HEK293 (cell line): ENCODE measurements around the gene PHF23.

Source experiments
- BCL11B ChIP-seq: fragments of 450-650 bp; formaldehyde crosslinking; IDR thresholded peaks from 2 replicates; pipeline ENCODE4 v1.5.1; 2016; ENCODE audit warnings: low read depth, missing biosample characterization, missing genetic modification characterization
- GLI4 ChIP-seq: fragments of 450-650 bp; formaldehyde crosslinking; IDR thresholded peaks from 2 replicates; pipeline ENCODE4 v1.5.1; 2016; ENCODE audit warnings: missing biosample characterization, missing genetic modification characterization
- MYNN ChIP-seq: fragments of 450-650 bp; formaldehyde crosslinking; IDR thresholded peaks from 2 replicates; pipeline ENCODE4 v1.5.1; 2016; ENCODE audit warnings: missing biosample characterization, missing genetic modification characterization, borderline replicate concordance
- SALL2 ChIP-seq: fragments of 450-650 bp; formaldehyde crosslinking; IDR thresholded peaks from 2 replicates; pipeline ENCODE4 v1.5.0; 2017; ENCODE audit warnings: missing biosample characterization, mild to moderate bottlenecking, missing genetic modification characterization, borderline replicate concordance
- SCRT1 ChIP-seq: fragments of 450-650 bp; formaldehyde crosslinking; IDR thresholded peaks from 2 replicates; pipeline ENCODE4 v1.5.1; 2016; ENCODE audit warnings: missing biosample characterization, missing genetic modification characterization, borderline replicate concordance
- SCRT2 ChIP-seq: fragments of 450-650 bp; formaldehyde crosslinking; IDR thresholded peaks from 2 replicates; pipeline ENCODE4 v1.5.1; 2016; ENCODE audit warnings: missing biosample characterization, missing genetic modification characterization
- YY1 ChIP-seq: fragments of 450-650 bp; formaldehyde crosslinking; IDR thresholded peaks from 2 replicates; pipeline ENCODE4 v1.5.1; 2018; ENCODE audit warnings: missing biosample characterization, missing genetic modification characterization
- ZBTB21 ChIP-seq: fragments of 450-650 bp; formaldehyde crosslinking; IDR thresholded peaks from 2 replicates; pipeline ENCODE4 v1.5.1; 2017; ENCODE audit warnings: missing biosample characterization, missing genetic modification characterization
- ZFP37 ChIP-seq: fragments of 450-650 bp; formaldehyde crosslinking; IDR thresholded peaks from 2 replicates; pipeline ENCODE4 v1.5.1; 2016; ENCODE audit warnings: missing biosample characterization, missing genetic modification characterization
- ZFP41 ChIP-seq: fragments of 450-650 bp; formaldehyde crosslinking; IDR thresholded peaks from 2 replicates; pipeline ENCODE4 v1.5.1; 2016; ENCODE audit warnings: missing biosample characterization, missing genetic modification characterization, borderline replicate concordance
- ZIC2 ChIP-seq: fragments of 450-650 bp; formaldehyde crosslinking; IDR thresholded peaks from 2 replicates; pipeline ENCODE4 v1.5.1; 2016; ENCODE audit warnings: missing biosample characterization, missing genetic modification characterization
- ZNF10 ChIP-seq: fragments of 450-650 bp; formaldehyde crosslinking; IDR thresholded peaks from 2 replicates; pipeline ENCODE4 v1.5.1; 2017; ENCODE audit warnings: missing biosample characterization, missing genetic modification characterization
- ZNF133 ChIP-seq: fragments of 450-650 bp; formaldehyde crosslinking; IDR thresholded peaks from 2 replicates; pipeline ENCODE4 v1.5.1; 2016; ENCODE audit warnings: missing biosample characterization, missing genetic modification characterization
- ZNF146 ChIP-seq: fragments of 450-650 bp; formaldehyde crosslinking; IDR thresholded peaks from 2 replicates; pipeline ENCODE4 v1.5.1; 2016; ENCODE audit warnings: missing biosample characterization, missing genetic modification characterization
- ZNF175 ChIP-seq: fragments of 450-650 bp; formaldehyde crosslinking; IDR thresholded peaks from 2 replicates; pipeline ENCODE4 v1.5.1; 2016; ENCODE audit warnings: missing biosample characterization, missing genetic modification characterization
- ZNF239 ChIP-seq: fragments of 450-650 bp; formaldehyde crosslinking; IDR thresholded peaks from 2 replicates; pipeline ENCODE4 v1.5.1; 2016; ENCODE audit warnings: missing biosample characterization, missing genetic modification characterization
- ZNF335 ChIP-seq: fragments of 450-650 bp; formaldehyde crosslinking; conservative IDR thresholded peaks from 2 replicates; pipeline ENCODE4 v1.5.1; 2016; ENCODE audit warnings: missing biosample characterization, missing genetic modification characterization
- ZNF48 ChIP-seq: fragments of 450-650 bp; formaldehyde crosslinking; IDR thresholded peaks from 2 replicates; pipeline ENCODE4 v1.5.1; 2016; ENCODE audit warnings: missing biosample characterization, missing genetic modification characterization
- ZNF514 ChIP-seq: fragments of 450-650 bp; formaldehyde crosslinking; IDR thresholded peaks from 2 replicates; pipeline ENCODE4 v1.5.1; 2016; ENCODE audit warnings: missing biosample characterization, missing genetic modification characterization
- ZNF560 ChIP-seq: fragments of 450-650 bp; formaldehyde crosslinking; IDR thresholded peaks from 2 replicates; pipeline ENCODE4 v1.5.1; 2017; ENCODE audit warnings: missing biosample characterization, missing genetic modification characterization, borderline replicate concordance
- ZNF654 ChIP-seq: fragments of 450-650 bp; formaldehyde crosslinking; IDR thresholded peaks from 2 replicates; pipeline ENCODE4 v1.5.1; 2016; ENCODE audit warnings: low read depth, missing biosample characterization, missing genetic modification characterization
- ZNF658 ChIP-seq: fragments of 450-650 bp; formaldehyde crosslinking; IDR thresholded peaks from 2 replicates; pipeline ENCODE4; 2016; ENCODE audit warnings: missing biosample characterization, missing genetic modification characterization
- ZNF747 ChIP-seq: fragments of 450-650 bp; formaldehyde crosslinking; IDR thresholded peaks from 2 replicates; pipeline ENCODE4 v1.5.1; 2016; ENCODE audit warnings: missing biosample characterization, missing genetic modification characterization
- TF ChIP-seq, protein P1 (sequence below): fragments of 450-650 bp; formaldehyde crosslinking; IDR thresholded peaks from 2 replicates; pipeline ENCODE4 v1.5.1; 2016; ENCODE audit warnings: missing biosample characterization, missing genetic modification characterization
- TF ChIP-seq, protein P2 (sequence below): fragments of 450-650 bp; formaldehyde crosslinking; IDR thresholded peaks from 2 replicates; pipeline ENCODE4 v1.5.1; 2016; ENCODE audit warnings: missing biosample characterization, missing genetic modification characterization
- TF ChIP-seq, protein P3 (sequence below): fragments of 450-650 bp; IDR thresholded peaks from 2 replicates; pipeline ENCODE4 v1.5.1; 2018; ENCODE audit warnings: missing biosample characterization, missing genetic modification characterization
- TF ChIP-seq, protein P4 (sequence below): fragments of 450-650 bp; formaldehyde crosslinking; conservative IDR thresholded peaks from 2 replicates; pipeline ENCODE4 v1.5.1; 2016; ENCODE audit warnings: low read depth, missing biosample characterization, missing genetic modification characterization
- TF ChIP-seq, protein P5 (sequence below): fragments of 450-650 bp; formaldehyde crosslinking; IDR thresholded peaks from 2 replicates; pipeline ENCODE4 v1.5.1; 2017; ENCODE audit warnings: missing biosample characterization, missing genetic modification characterization

PHF23 gene

DNA sequence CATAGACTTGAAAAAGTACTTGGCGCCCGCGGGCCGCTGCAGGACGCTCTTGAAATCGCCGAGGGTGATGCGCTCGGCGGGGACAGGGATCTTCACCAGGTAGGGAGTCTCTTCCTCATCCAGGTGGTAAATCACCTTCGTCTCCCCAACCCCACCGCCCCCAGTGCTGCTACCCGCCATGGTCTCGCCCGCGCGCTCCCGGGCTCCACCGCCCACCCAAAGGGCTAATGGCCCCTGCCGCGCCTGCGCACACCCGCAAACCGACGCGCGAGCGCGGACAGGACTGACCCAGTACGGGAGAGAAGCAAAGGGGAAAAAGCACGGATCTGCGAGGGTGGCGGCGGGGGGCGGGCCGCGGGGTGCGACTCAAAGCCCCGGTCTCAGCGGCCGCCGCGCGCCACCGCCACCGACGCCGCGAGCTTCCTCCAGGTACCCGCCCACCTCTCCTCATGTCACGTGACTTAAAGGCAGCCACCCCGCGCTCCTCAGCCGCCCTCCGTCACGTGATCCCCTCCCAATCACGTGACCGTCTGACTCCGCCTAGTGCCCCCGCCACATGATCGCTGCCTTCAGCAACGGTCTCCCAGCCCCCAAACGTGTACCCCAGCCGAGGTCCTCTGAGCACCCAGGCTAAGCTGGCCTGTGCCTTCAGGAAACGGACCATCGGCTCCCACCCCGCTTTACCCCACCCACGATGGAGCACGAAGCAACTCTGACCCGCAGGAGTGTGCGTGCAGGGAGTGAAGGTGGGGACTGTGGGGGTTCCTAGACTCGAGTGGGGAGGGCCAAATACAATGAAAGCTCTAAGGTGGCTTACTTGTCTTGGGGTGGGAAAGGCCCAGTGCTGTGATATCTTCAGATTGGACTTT lies 4.9 kb downstream of the PHF23 start, which contains the start of gene DVL2 (continued):
- TF ChIP-seq, protein P1, sequence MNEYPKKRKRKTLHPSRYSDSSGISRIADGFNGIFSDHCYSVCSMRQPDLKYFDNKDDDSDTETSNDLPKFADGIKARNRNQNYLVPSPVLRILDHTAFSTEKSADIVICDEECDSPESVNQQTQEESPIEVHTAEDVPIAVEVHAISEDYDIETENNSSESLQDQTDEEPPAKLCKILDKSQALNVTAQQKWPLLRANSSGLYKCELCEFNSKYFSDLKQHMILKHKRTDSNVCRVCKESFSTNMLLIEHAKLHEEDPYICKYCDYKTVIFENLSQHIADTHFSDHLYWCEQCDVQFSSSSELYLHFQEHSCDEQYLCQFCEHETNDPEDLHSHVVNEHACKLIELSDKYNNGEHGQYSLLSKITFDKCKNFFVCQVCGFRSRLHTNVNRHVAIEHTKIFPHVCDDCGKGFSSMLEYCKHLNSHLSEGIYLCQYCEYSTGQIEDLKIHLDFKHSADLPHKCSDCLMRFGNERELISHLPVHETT (tag by site-specific recombination), result peak; percentile 67
- TF ChIP-seq SALL2 (tag by site-specific recombination) (no peak), ZIC2 (tag by site-specific recombination) (peak; percentile 48; the same call in 1 of the 2 replicates), ZNF654 (tag by site-specific recombination) (no peak), ZNF560 (tag by site-specific recombination) (no peak), ZFP37 (peak; percentile 72; the same call in 1 of the 2 replicates), ZNF48 (tag by site-specific recombination) (no peak), ZNF747 (tag by site-specific recombination) (no peak), ZNF514 (tag by site-specific recombination) (no peak), SCRT1 (tag by site-specific recombination) (no peak), ZBTB21 (peak; percentile 69), ZFP41 (tag by site-specific recombination) (no peak), ZNF175 (peak; percentile 99; the same call in 1 of the 2 replicates), SCRT2 (tag by site-specific recombination) (0 out of 2 replicates have a peak, but pooled peaks have one; percentile 48), ZNF146 (tag by site-specific recombination) (peak; percentile 79), ZNF10 (tag by site-specific recombination) (peak; percentile 38; the same call in 1 of the 2 replicates), YY1 (peak; percentile 79), ZNF133 (tag by site-specific recombination) (no peak), BCL11B (tag by site-specific recombination) (no peak), MYNN (peak; percentile 68; the same call in 1 of the 2 replicates), GLI4 (tag by site-specific recombination) (no peak), ZNF658 (tag by site-specific recombination) (peak; percentile 92; the same call in 1 of the 2 replicates), ZNF239 (tag by site-specific recombination) (0 out of 2 replicates have a peak, but pooled peaks have one; percentile 61), ZNF335 (tag by site-specific recombination) (peak; percentile 91)
- TF ChIP-seq, protein P2, sequence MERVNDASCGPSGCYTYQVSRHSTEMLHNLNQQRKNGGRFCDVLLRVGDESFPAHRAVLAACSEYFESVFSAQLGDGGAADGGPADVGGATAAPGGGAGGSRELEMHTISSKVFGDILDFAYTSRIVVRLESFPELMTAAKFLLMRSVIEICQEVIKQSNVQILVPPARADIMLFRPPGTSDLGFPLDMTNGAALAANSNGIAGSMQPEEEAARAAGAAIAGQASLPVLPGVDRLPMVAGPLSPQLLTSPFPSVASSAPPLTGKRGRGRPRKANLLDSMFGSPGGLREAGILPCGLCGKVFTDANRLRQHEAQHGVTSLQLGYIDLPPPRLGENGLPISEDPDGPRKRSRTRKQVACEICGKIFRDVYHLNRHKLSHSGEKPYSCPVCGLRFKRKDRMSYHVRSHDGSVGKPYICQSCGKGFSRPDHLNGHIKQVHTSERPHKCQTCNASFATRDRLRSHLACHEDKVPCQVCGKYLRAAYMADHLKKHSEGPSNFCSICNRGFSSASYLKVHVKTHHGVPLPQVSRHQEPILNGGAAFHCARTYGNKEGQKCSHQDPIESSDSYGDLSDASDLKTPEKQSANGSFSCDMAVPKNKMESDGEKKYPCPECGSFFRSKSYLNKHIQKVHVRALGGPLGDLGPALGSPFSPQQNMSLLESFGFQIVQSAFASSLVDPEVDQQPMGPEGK (tag by site-specific recombination), result peak; percentile 90
- TF ChIP-seq, protein P3, sequence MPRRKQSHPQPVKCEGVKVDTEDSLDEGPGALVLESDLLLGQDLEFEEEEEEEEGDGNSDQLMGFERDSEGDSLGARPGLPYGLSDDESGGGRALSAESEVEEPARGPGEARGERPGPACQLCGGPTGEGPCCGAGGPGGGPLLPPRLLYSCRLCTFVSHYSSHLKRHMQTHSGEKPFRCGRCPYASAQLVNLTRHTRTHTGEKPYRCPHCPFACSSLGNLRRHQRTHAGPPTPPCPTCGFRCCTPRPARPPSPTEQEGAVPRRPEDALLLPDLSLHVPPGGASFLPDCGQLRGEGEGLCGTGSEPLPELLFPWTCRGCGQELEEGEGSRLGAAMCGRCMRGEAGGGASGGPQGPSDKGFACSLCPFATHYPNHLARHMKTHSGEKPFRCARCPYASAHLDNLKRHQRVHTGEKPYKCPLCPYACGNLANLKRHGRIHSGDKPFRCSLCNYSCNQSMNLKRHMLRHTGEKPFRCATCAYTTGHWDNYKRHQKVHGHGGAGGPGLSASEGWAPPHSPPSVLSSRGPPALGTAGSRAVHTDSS, result no peak
- TF ChIP-seq, protein P4, sequence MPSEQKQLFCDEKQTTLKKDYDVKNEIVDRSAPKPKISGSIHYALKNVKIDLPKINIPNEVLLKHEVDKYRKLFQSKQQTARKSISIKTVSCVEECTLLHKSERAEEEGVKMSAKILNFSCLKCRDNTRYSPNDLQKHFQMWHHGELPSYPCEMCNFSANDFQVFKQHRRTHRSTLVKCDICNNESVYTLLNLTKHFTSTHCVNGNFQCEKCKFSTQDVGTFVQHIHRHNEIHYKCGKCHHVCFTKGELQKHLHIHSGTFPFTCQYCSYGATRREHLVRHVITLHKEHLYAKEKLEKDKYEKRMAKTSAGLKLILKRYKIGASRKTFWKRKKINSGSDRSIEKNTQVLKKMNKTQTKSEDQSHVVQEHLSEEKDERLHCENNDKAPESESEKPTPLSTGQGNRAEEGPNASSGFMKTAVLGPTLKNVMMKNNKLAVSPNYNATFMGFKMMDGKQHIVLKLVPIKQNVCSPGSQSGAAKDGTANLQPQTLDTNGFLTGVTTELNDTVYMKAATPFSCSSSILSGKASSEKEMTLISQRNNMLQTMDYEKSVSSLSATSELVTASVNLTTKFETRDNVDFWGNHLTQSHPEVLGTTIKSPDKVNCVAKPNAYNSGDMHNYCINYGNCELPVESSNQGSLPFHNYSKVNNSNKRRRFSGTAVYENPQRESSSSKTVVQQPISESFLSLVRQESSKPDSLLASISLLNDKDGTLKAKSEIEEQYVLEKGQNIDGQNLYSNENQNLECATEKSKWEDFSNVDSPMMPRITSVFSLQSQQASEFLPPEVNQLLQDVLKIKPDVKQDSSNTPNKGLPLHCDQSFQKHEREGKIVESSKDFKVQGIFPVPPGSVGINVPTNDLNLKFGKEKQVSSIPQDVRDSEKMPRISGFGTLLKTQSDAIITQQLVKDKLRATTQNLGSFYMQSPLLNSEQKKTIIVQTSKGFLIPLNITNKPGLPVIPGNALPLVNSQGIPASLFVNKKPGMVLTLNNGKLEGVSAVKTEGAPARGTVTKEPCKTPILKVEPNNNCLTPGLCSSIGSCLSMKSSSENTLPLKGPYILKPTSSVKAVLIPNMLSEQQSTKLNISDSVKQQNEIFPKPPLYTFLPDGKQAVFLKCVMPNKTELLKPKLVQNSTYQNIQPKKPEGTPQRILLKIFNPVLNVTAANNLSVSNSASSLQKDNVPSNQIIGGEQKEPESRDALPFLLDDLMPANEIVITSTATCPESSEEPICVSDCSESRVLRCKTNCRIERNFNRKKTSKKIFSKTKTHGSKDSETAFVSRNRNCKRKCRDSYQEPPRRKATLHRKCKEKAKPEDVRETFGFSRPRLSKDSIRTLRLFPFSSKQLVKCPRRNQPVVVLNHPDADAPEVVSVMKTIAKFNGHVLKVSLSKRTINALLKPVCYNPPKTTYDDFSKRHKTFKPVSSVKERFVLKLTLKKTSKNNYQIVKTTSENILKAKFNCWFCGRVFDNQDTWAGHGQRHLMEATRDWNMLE (tag by site-specific recombination), result no peak; the same call in 1 of the 2 replicates
- TF ChIP-seq, protein P5, sequence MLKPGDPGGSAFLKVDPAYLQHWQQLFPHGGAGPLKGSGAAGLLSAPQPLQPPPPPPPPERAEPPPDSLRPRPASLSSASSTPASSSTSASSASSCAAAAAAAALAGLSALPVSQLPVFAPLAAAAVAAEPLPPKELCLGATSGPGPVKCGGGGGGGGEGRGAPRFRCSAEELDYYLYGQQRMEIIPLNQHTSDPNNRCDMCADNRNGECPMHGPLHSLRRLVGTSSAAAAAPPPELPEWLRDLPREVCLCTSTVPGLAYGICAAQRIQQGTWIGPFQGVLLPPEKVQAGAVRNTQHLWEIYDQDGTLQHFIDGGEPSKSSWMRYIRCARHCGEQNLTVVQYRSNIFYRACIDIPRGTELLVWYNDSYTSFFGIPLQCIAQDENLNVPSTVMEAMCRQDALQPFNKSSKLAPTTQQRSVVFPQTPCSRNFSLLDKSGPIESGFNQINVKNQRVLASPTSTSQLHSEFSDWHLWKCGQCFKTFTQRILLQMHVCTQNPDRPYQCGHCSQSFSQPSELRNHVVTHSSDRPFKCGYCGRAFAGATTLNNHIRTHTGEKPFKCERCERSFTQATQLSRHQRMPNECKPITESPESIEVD, result no peak; the same call in 1 of the 2 replicates
